Fibroblast of peridontal ligament (primary cell): ENCODE results near the gene SHE.
"Not testable (repeated sequence)": the region's sequence is repeated elsewhere in the genome, so short reads cannot be mapped to it uniquely, and the experiment has no call there.

Source experiments
- DNase-seq: peaks from one replicate; pipeline ENCODE4 v3.0.0-alpha.2; 2010; ENCODE audit errors: extremely low read depth

The SHE gene

DNA sequence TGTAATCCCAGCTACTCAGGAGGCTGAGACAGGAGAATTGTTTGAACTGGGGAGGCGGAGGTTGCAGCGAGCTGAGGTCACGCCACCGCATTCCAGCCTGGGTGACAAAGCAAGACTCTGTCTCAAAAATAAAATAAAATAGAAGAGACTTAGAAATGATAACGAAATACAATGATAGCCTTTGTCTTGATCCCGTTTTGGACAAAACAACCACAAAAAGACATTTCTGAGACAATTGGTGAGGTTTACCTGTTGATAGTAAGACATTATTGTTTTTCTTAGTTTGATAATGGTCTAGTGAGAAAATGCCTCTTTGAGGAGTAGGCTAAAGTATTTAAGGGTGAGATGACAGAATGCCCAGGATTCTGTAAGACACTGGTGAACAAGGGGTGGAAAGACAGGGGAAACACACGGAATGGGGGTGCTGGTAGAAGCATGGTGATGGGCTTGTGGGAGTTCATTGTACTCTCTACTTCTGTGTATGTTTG lies 11.9 kb upstream of the SHE start:
- DNase-seq: no peak

GRCh38 chr1:154512760-154513159 lies 10.5 kb upstream of the SHE start:
- DNase-seq: no peak

DNA sequence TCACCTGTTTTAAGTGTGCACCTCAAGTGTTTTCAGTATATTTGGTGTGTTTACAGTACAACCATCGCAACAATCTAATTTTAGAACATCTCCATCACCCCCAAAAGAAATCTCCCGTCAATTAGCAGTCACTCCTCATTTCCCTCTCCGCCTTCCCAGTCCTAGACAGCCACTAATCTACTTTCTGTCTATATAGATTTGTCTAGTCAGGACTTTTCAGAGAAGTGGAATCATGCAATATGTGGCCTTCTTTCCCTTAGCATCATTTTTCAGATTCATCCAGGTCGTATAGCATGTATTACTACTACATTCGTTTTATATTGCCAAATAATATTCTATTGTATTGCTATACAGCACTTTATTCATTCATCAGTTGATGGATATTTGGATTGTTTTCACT lies 1.7 kb upstream of the SHE start:
- no peak for DNase-seq

DNA sequence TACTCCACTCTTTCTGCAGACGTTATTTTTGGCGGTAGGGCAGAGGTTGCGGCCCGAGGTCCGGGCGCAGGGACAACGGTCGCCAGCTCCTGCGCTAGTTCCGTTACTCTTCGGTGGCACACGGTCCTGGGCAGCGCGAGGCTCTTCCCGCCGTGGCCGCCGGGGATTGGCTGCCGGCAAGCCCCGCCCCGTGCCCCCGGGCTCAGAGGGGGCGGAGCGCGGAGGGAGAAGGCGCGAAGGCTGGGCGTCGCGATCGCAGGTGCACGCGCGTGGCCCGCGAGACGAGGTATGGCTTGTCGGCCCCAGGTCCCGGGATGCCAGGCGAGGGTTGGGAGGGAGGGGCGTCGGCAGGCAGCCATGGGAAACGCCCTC lies 518 bp upstream of the SHE start:
- DNase-seq: no peak

GRCh38 chr1:154501423-154502065 lies 668 bp downstream of the SHE start:
- DNase-seq: no peak

GRCh38 chr1:154500533-154500932 lies 1.7 kb downstream of the SHE start:
- DNase-seq: no peak

GRCh38 chr1:154499446-154499845 lies 2.8 kb downstream of the SHE start:
- no peak for DNase-seq

DNA sequence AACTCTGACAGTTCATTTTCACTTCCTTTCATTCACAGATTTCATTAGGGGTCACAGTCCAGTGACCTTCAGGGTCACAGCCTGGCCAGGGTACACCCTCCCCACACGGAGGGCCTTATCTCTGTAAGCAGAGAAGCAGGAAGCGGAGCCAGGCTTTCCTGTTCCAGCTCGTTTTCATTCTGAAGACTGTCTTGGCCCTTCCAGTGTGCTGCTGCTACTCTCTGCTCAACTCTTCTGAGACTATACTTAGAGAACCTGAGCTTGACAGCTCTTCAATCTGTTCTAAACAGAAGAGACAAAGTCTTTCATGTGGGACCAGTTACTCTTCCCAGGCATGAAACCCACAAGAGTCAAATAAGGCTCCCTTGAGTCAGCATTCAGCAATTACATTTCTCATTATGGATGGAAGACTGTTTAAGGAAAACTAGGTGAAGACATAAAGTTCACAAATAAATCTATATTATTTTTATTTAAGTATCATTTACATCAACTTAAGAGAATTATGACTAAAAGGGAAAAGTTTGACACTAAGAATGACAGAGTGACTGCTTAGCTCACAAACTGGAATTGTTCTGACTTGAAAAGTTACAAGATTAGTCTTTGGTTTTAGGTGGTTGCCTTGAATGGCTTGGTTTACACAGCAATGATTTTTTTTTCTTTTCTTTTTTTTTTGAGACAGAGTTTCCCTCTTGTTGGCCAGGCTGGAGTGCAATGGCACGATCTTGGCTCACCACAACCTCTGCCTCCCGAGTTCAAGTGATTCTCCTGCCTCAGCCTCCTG lies 5.0 kb downstream of the SHE start:
- DNase-seq: no peak

- no peak for DNase-seq
Measured at GRCh38 chr1:154496383-154496782, 5.8 kb downstream of the SHE start.

GRCh38 chr1:154495496-154496273 lies 6.5 kb downstream of the SHE start:
- DNase-seq: no peak

GRCh38 chr1:154493276-154493675 lies 8.9 kb downstream of the SHE start:
- no peak for DNase-seq

DNA sequence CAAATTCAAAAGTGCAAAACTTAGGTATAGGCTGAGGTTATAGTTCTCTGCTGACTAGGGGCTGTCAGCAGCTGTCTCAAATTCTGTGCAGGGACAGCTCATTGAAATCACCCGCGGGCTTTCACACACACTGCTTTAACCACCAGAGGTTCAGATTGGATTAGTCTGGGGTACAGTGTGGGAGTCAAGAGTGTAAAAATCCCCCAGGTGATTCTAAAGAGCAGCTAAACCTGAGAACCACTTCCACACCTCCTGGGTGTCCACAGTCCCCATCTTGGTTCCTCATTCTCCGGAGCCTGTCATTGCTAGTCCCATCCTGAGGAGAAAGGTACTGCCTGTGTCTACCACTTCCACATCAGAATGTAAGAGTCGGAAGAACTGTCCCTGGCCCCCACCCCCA lies 10.1 kb downstream of the SHE start:
- DNase-seq: no peak

GRCh38 chr1:154490317-154490716 lies 11.9 kb downstream of the SHE start:
- DNase-seq: no peak

- DNase-seq: no peak
Measured at GRCh38 chr1:154489695-154490274, 12.4 kb downstream of the SHE start.

DNA sequence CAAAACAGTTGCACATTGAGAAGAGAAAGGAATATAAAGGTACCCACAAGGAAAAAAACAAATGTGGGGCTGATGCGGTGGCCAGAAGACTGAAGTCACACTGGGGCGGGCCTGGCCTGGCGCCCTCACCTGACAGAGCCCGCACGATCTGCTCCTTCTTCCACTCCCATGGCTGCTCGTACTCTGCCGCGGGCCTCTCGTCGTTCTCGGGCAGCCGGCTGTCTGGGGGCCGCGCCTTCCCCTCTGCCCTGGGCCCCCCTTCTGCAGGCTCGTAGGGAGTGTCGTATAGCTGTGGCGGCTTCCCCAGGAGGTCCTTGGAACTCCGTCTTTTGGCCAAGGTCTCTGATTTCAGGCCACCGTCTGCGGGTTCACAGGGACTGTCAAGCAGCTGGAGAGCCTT lies 13.3 kb downstream of the SHE start:
- no peak for DNase-seq

GRCh38 chr1:154486756-154487155 lies 15.5 kb downstream of the SHE start:
- DNase-seq: not testable (repeated sequence)

DNA sequence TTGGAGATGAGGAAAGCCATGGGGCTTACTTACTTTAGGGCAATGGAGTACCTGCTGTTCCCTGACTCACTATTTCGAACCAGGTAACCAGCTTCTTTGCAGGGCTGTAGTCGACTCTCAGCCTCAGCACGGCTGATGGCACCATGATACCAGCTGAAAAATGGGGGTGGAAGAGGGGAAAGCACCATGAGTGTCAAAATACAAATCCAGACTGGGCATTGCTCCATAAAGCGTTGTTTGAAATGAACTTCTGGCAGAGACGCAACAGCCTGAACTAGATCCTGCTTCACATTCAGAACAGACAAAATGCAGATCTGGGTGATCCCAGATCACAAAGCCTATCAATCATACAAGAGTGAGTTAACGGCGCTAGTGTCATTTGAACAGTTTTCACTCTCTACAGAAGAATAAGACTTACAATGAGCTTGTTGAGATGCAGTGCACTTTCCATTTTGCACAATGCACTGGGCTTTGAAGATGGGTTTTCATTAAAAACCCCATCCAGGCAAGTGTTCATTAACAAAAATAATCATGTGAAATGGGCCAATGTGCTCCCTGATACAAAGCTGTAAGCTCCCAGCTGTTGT lies 16.2 kb downstream of the SHE start:
- no peak for DNase-seq

GRCh38 chr1:154485106-154485505 lies 17.1 kb downstream of the SHE start:
- DNase-seq: no peak

- DNase-seq: peak; percentile 5
Measured at GRCh38 chr1:154483941-154484803, 18.0 kb downstream of the SHE start.

- no peak for DNase-seq
Measured at GRCh38 chr1:154481053-154481452, 21.2 kb downstream of the SHE start.
